HepG2 (cell line): ENCODE measurements around the gene MYOF. TPM values are rescaled to one million over a fixed set of nuclear protein-coding genes. Genes with fewer than 3 reads are reported as not detected.

Experiments used
- ATAC-seq: fragments of 200-7000 bp; cut with Tn5 transposase; 3 replicates; pipeline ENCODE4 v1.9.1; 2020; ENCODE audit warnings: mild to moderate bottlenecking, moderate library complexity
- BruUV-seq: library from RNA; stranded (reverse); fragments of 400-500 nt; replicated peaks from 2 replicates; lab custom pipeline; 2021; lab: Mats Ljungman, UMichigan
- CTCF ChIA-PET: fragments of 300-600 bp; formaldehyde crosslinking; extraction: SDS; loops from one replicate; lab custom pipeline; 2021; ENCODE audit warnings: low total read pairs, inconsistent platforms, low intra/inter-chr PET ratio; lab: Yijun Ruan, JAX
- POLR2A ChIA-PET: fragments of 350-600 bp; sonication (Branson Sonifier 250); formaldehyde crosslinking; loops from one replicate; lab custom pipeline; 2020; ENCODE audit warnings: antibody characterized with exemption, inconsistent platforms; lab: Yijun Ruan, JAX
- DNase-seq: peaks from one replicate; pipeline ENCODE4 v3.0.0-alpha.2; 2015; ENCODE audit warnings: low spot score
- FAIRE-seq: peaks from 3 replicates; lab custom pipeline; 2011; peaks lifted over from hg19 to GRCh38; lab: Jason Lieb, UNC
- H2AFZ ChIP-seq: one replicate; pipeline ENCODE4 v1.6.1; 2011; ENCODE audit warnings: low read length, inconsistent platforms
- H3K27ac ChIP-seq: fragments of 300-600 bp; 3 replicates; pipeline ENCODE4 v1.8.0; 2011; ENCODE audit warnings: mixed run types, mild to moderate bottlenecking, mixed read lengths, low read length, inconsistent platforms; ENCODE audit not compliant: insufficient read depth; ENCODE audit errors: extremely low read length
- H3K27me3 ChIP-seq, 2 experiments: fragments of 200-600 bp in 1 of 2; 2 replicates in 1 of 2; 3 replicates in 1 of 2; pipeline versions ENCODE4 v1.6.0 to v1.8.0; 2011; ENCODE audit warnings: low read length in 2 of 2, mild to moderate bottlenecking in 2 of 2, moderate library complexity in 2 of 2, inconsistent platforms in 1 of 2; ENCODE audit not compliant: insufficient read depth in 2 of 2, control insufficient read depth in 1 of 2
- H3K36me3 ChIP-seq, 2 experiments: fragments of 200-600 bp in 1 of 2; replicated peaks in 1 of 2; 2 replicates in 1 of 2; 3 replicates in 1 of 2; pipeline versions ENCODE4 v1.5.1 to v1.8.0; 2011; ENCODE audit warnings: low read length in 2 of 2, inconsistent platforms in 1 of 2; ENCODE audit not compliant: insufficient read depth in 2 of 2, control insufficient read depth in 1 of 2
- H3K4me1 ChIP-seq: 2 replicates; pipeline ENCODE4 v1.5.1; 2012; ENCODE audit warnings: low read length, inconsistent platforms; ENCODE audit not compliant: insufficient read depth
- H3K4me2 ChIP-seq: 2 replicates; pipeline ENCODE4 v1.6.0; 2011; ENCODE audit warnings: low read depth, low read length, inconsistent platforms
- H3K4me3 ChIP-seq, 3 experiments: fragments of 200-600 bp in 1 of 3; sonication (generic), shearing (Covaris generic) in 1 of 3; replicated peaks in 1 of 3; 2 replicates each; pipeline ENCODE4 v1.5.1; 2011 to 2016; ENCODE audit warnings: low read length in 3 of 3, inconsistent platforms in 2 of 3, low read depth in 2 of 3, mild to moderate bottlenecking in 2 of 3, control low read depth in 1 of 3, mixed read lengths in 1 of 3; ENCODE audit not compliant: insufficient read depth in 1 of 3
- H3K79me2 ChIP-seq: one replicate; pipeline ENCODE4 v1.6.1; 2011; ENCODE audit warnings: low read length, inconsistent platforms; ENCODE audit not compliant: insufficient read depth
- H3K9ac ChIP-seq: 2 replicates; pipeline ENCODE4 v1.6.0; 2011; ENCODE audit warnings: mild to moderate bottlenecking, low read depth, low read length, inconsistent platforms; ENCODE audit not compliant: insufficient read depth
- H3K9me3 ChIP-seq: 2 replicates; pipeline ENCODE4 v1.5.1; 2012; ENCODE audit warnings: mild to moderate bottlenecking, low read length
- H4K20me1 ChIP-seq: 2 replicates; pipeline ENCODE4 v1.6.0; 2011; ENCODE audit warnings: inconsistent platforms, mild to moderate bottlenecking, low read length, moderate library complexity; ENCODE audit not compliant: insufficient read depth
- ATF1 ChIP-seq: IDR thresholded peaks from 2 replicates; pipeline ENCODE4 v1.6.1; 2016; ENCODE audit warnings: mild to moderate bottlenecking, control low read depth
- ELF3 ChIP-seq: IDR thresholded peaks from 2 replicates; pipeline ENCODE4 v1.6.1; 2016; ENCODE audit warnings: missing genetic modification reagents, missing compliant biosample characterization
- EZH2 ChIP-seq: conservative IDR thresholded peaks from 2 replicates; pipeline ENCODE4 v1.6.1; 2012; ENCODE audit warnings: mild to moderate bottlenecking, low read depth, low read length, moderate library complexity
- GZF1 ChIP-seq: sonication (generic); formaldehyde crosslinking; IDR thresholded peaks from 2 replicates; pipeline ENCODE4 v1.5.1; 2020; ENCODE audit warnings: mild to moderate bottlenecking, missing genetic modification reagents
- HIC2 ChIP-seq: sonication (generic); formaldehyde crosslinking; IDR thresholded peaks from 2 replicates; pipeline ENCODE4 v1.9.0; 2022; ENCODE audit warnings: low read depth, missing genetic modification reagents
- JDP2 ChIP-seq: sonication (generic); formaldehyde crosslinking; IDR thresholded peaks from 2 replicates; pipeline ENCODE4 v1.8.1; 2022; ENCODE audit warnings: missing genetic modification reagents, borderline replicate concordance
- MIER3 ChIP-seq: IDR thresholded peaks from 2 replicates; pipeline ENCODE4 v1.6.1; 2016; ENCODE audit warnings: missing compliant biosample characterization, borderline replicate concordance
- MTF1 ChIP-seq: sonication (generic); formaldehyde crosslinking; IDR thresholded peaks from 2 replicates; pipeline ENCODE4 v1.5.0; 2020; ENCODE audit warnings: missing genetic modification reagents
- RELA ChIP-seq: sonication (generic); formaldehyde crosslinking; IDR thresholded peaks from 2 replicates; pipeline ENCODE4 v1.4.0; 2020; ENCODE audit warnings: missing genetic modification reagents
- SIX1 ChIP-seq: sonication (generic); formaldehyde crosslinking; IDR thresholded peaks from 2 replicates; pipeline ENCODE4 v1.4.0; 2020; ENCODE audit warnings: missing genetic modification reagents, borderline replicate concordance
- SUZ12 ChIP-seq: fragments of 150-350 bp; IDR thresholded peaks from 2 replicates; pipeline ENCODE4 v1.6.1; 2014; ENCODE audit warnings: low read depth, low read length
- XBP1 ChIP-seq: sonication (generic); formaldehyde crosslinking; IDR thresholded peaks from 2 replicates; pipeline ENCODE4 v1.5.0; 2020; ENCODE audit warnings: missing genetic modification reagents
- ZBTB42 ChIP-seq: sonication (generic); formaldehyde crosslinking; IDR thresholded peaks from 2 replicates; pipeline ENCODE4 v1.5.0; 2020; ENCODE audit warnings: mild to moderate bottlenecking, missing genetic modification reagents
- ZFP62 ChIP-seq: sonication (generic); formaldehyde crosslinking; IDR thresholded peaks from 2 replicates; pipeline ENCODE4 v1.4.0; 2020; ENCODE audit warnings: missing genetic modification reagents
- ZFYVE20 ChIP-seq: sonication (generic); formaldehyde crosslinking; IDR thresholded peaks from 2 replicates; pipeline ENCODE4 v1.8.0; 2023; ENCODE audit warnings: low read depth, mild to moderate bottlenecking, moderate library complexity, missing genetic modification reagents, borderline replicate concordance
- ZNF232 ChIP-seq: sonication (generic); formaldehyde crosslinking; IDR thresholded peaks from 2 replicates; pipeline ENCODE4 v1.4.0; 2020; ENCODE audit warnings: missing genetic modification reagents, borderline replicate concordance
- ZNF510 ChIP-seq: sonication (generic); formaldehyde crosslinking; IDR thresholded peaks from 2 replicates; pipeline ENCODE4 v1.4.0; 2020; ENCODE audit warnings: low read depth, mild to moderate bottlenecking, missing genetic modification reagents
- ZNF709 ChIP-seq: sonication (generic); formaldehyde crosslinking; IDR thresholded peaks from 2 replicates; pipeline ENCODE4 v1.5.0; 2020; ENCODE audit warnings: mild to moderate bottlenecking, missing genetic modification reagents
- ZNF710 ChIP-seq: sonication (generic); formaldehyde crosslinking; IDR thresholded peaks from 2 replicates; pipeline ENCODE4 v1.5.0; 2020; ENCODE audit warnings: mild to moderate bottlenecking, missing genetic modification reagents, borderline replicate concordance
- WGBS: methylation state at CpG from one replicate; pipeline ENCODE4 v1.1.6; 2017; ENCODE audit warnings: low lambda C conversion rate; 5-methylcytosine and 5-hydroxymethylcytosine counted together
- in situ Hi-C: cut with HindIII; loops from 2 replicates; pipeline ENCODE4 v1.10.0; 2017; ENCODE audit warnings: low pct_unique_long_range_greater_than_20kb; ENCODE audit not compliant: extremely low pct_ligation_motif_present
- intact Hi-C: fragments of 100-400 bp; cut with micrococcal nuclease; formaldehyde crosslinking; loops from one replicate; pipeline ENCODE4 v1.10.0; 2022; ENCODE audit not compliant: unreplicated experiment
- polyA plus RNA-seq, 8 experiments: library from polyadenylated mRNA; depleted of rRNA in 3 of 8; stranded (reverse) in 7 of 8; unstranded in 1 of 8; fragments of >200 nt; fragmentation: Illumina TruSeq in 4 of 8; extraction: Trizol in 4 of 8; gene quantifications; 2 replicates each; pipeline versions ENCODE4 v1.2.1 to v1.2.3, GENCODE V29; 2011 to 2016; ENCODE audit warnings: low read depth in 4 of 8, missing spikeins in 1 of 8, mixed read lengths in 1 of 8; ENCODE audit not compliant: insufficient read depth in 1 of 8
- total RNA-seq, 5 experiments: library from RNA; depleted of rRNA; stranded (reverse); fragments of >200 nt; fragmentation: Illumina TruSeq; extraction: Trizol; gene quantifications; 2 replicates each; pipeline ENCODE4 v1.2.3, GENCODE V29; 2016; ENCODE audit warnings: low read depth in 1 of 5

MYOF gene
- total and polyA plus RNA-seq, 2 of the 13 experiments (the other 11 are each of a cell fraction or from before 2014, with no cell fraction given), result 0.18 to 0.42 TPM

DNA sequence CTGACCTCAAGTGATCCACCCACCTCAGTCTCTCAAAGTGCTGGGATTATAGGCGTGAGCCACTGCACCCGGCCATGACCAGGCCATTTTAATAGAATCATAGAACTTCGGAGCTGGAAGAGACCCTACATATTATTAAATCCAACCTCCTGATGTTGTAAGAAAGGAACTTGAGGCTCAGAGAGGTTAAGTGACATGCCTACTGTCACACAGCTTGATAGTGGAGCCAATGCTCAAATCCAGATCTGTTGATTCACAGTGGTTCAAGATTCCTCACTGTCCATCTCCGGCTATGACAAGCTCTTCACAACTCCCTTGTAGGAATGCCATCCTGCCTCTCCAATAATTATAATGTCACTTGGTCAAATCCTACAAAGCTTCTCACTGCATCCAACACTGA, 65.3 kb downstream of the MYOF start:
- Histone ChIP-seq H3K9me3 (no peaks in the 10 kb centered on the region), H4K20me1 (no peaks in the 10 kb centered on the region), H3K4me3 (no peak overlapping the region), H3K9ac (no peak overlapping the region), H3K4me2 (no peak overlapping the region), H3K27me3 (no peaks in the 10 kb centered on the region), H3K4me1 (peaks cover 7% of the 10 kb centered on the region), H2AFZ (no peak overlapping the region), H3K36me3 (no peaks in the 10 kb centered on the region), H3K27ac (no peak overlapping the region), H3K79me2 (no peaks in the 10 kb centered on the region)
- TF ChIP-seq XBP1 (CRISPR knock-in tag) (no peak), ZNF709 (CRISPR knock-in tag) (no peak), JDP2 (CRISPR knock-in tag) (no peak), MIER3 (CRISPR knock-in tag) (no peak), EZH2 (no peak), ZBTB42 (CRISPR knock-in tag) (no peak), HIC2 (CRISPR knock-in tag) (no peak), ATF1 (no peak), MTF1 (CRISPR knock-in tag) (no peak), ZNF710 (CRISPR knock-in tag) (no peak), ZNF510 (CRISPR knock-in tag) (no peak), ELF3 (CRISPR knock-in tag) (no peak), SUZ12 (no peak), ZFYVE20 (no peak), SIX1 (CRISPR knock-in tag) (no peak), ZNF232 (CRISPR knock-in tag) (no peak), GZF1 (no peak), RELA (CRISPR knock-in tag) (no peak), ZFP62 (no peak)
- no peak for FAIRE-seq
- intact Hi-C loops (no loop called here), in situ Hi-C loops (no loop called here)
- BruUV-seq, result no TSS peak
- DNase-seq, result no peak
- ChIA-PET CTCF (no interaction called here), POLR2A (no interaction called here)
- ATAC-seq, result no peak
- WGBS, result 80% methylated on average over 4 of the region's 4 CpGs
